Measurements from ENCODE around the gene SCFD1.

GRCh38 chr14:30621354-30621939 lies 672 bp upstream of the SCFD1 start:
- no peak for TF ChIP-seq CTBP1 (IDR thresholded peaks at IDR 0.05; ENCODE audit: borderline replicate concordance)
- TF ChIP-seq SUZ12 (IDR thresholded peaks at IDR 0.05): no peak
- TF ChIP-seq SP1 (IDR thresholded peaks at IDR 0.05): no peak
- TF ChIP-seq L3MBTL2 (conservative IDR thresholded peaks at IDR 0.05): no peak
- no peak for TF ChIP-seq ZNF384 (IDR thresholded peaks at IDR 0.05)
- TF ChIP-seq ELF4 (IDR thresholded peaks at IDR 0.05): no peak
- no peak for TF ChIP-seq FOXK2 (IDR thresholded peaks at IDR 0.05)
- no peak for TF ChIP-seq FOXM1 (IDR thresholded peaks at IDR 0.05; ENCODE audit: borderline replicate concordance)
- no peak for TF ChIP-seq FOXA1 (IDR thresholded peaks at IDR 0.05)
